ENCODE measurements around the gene NAV3. TPM values are rescaled to one million over a fixed set of nuclear protein-coding genes. Genes with fewer than 3 reads are reported as not detected.

The NAV3 gene
- total and polyA plus RNA-seq, 5 donors, result 2.0 to 6.8 (median 4.4) TPM

GRCh38 chr12:77814386-77814785 is 16.3 kb upstream of the NAV3 start:
- 86% methylated on average over 1 of the region's 1 CpG for WGBS
- no peaks in the 10 kb centered on the region for H3K27me3 ChIP-seq (ENCODE audit: control insufficient read depth, insufficient read depth)
- intact Hi-C loops (cut with DNase I), result no loop called here
- H3K9me3 ChIP-seq (ENCODE audit: control insufficient read depth, low read length), result no peaks in the 10 kb centered on the region
- H3K4me3 ChIP-seq (ENCODE audit: low read length), result no peak overlapping the region
- DNase-seq (no peak), ATAC-seq (no peak)
- H3K4me1 ChIP-seq (ENCODE audit: control insufficient read depth, insufficient read depth, low read length), result no peaks in the 10 kb centered on the region
- H3K27ac ChIP-seq (ENCODE audit: low read length), result no peak overlapping the region

GRCh38 chr12:77816196-77816595 is 14.5 kb upstream of the NAV3 start:
- intact Hi-C loops (cut with DNase I), result no loop called here
- Histone ChIP-seq H3K27ac (ENCODE audit: low read length) (no peak overlapping the region), H3K4me1 (ENCODE audit: control insufficient read depth, insufficient read depth, low read length) (no peaks in the 10 kb centered on the region), H3K4me3 (ENCODE audit: low read length) (no peak overlapping the region), H3K9me3 (ENCODE audit: control insufficient read depth, low read length) (no peaks in the 10 kb centered on the region), H3K27me3 (ENCODE audit: control insufficient read depth, insufficient read depth) (no peaks in the 10 kb centered on the region)
- ATAC-seq (no peak), DNase-seq (no peak)

- WGBS, result 39% methylated on average over 2 of the region's 2 CpGs
- no peak for DNase-seq
- H3K4me1 ChIP-seq (ENCODE audit: control insufficient read depth, insufficient read depth, low read length), result no peaks in the 10 kb centered on the region
- no peak overlapping the region for H3K4me3 ChIP-seq (ENCODE audit: low read length)
- ATAC-seq, result no peak
- H3K27me3 ChIP-seq (ENCODE audit: control insufficient read depth, insufficient read depth), result no peaks in the 10 kb centered on the region
- intact Hi-C loops (cut with DNase I), result no loop called here
- no peaks in the 10 kb centered on the region for H3K9me3 ChIP-seq (ENCODE audit: control insufficient read depth, low read length)
- H3K27ac ChIP-seq (ENCODE audit: low read length), result no peak overlapping the region
Measured at GRCh38 chr12:77817276-77817675, 13.4 kb upstream of the NAV3 start.

GRCh38 chr12:77818351-77818750 is 12.3 kb upstream of the NAV3 start:
- Histone ChIP-seq H3K4me1 (ENCODE audit: control insufficient read depth, insufficient read depth, low read length) (no peaks in the 10 kb centered on the region), H3K9me3 (ENCODE audit: control insufficient read depth, low read length) (no peaks in the 10 kb centered on the region), H3K27me3 (ENCODE audit: control insufficient read depth, insufficient read depth) (no peaks in the 10 kb centered on the region), H3K4me3 (ENCODE audit: low read length) (no peak overlapping the region), H3K27ac (ENCODE audit: low read length) (no peak overlapping the region)
- ATAC-seq, result no peak
- intact Hi-C loops (cut with DNase I), result no loop called here
- no peak for DNase-seq
- WGBS, result 84% methylated on average over 4 of the region's 4 CpGs

- intact Hi-C loops (cut with DNase I), result no loop called here
- Histone ChIP-seq H3K27me3 (ENCODE audit: control insufficient read depth, insufficient read depth) (no peaks in the 10 kb centered on the region), H3K4me1 (ENCODE audit: control insufficient read depth, insufficient read depth, low read length) (no peaks in the 10 kb centered on the region), H3K9me3 (ENCODE audit: control insufficient read depth, low read length) (no peaks in the 10 kb centered on the region), H3K27ac (ENCODE audit: low read length) (no peak overlapping the region), H3K4me3 (ENCODE audit: low read length) (no peak overlapping the region)
- no peak for DNase-seq
- no peak for ATAC-seq
- 54% methylated on average over 2 of the region's 2 CpGs for WGBS
Measured at GRCh38 chr12:77821699-77822203, 8.9 kb upstream of the NAV3 start.

- Histone ChIP-seq H3K4me1 (ENCODE audit: control insufficient read depth, insufficient read depth, low read length) (no peaks in the 10 kb centered on the region), H3K9me3 (ENCODE audit: control insufficient read depth, low read length) (no peaks in the 10 kb centered on the region), H3K27me3 (ENCODE audit: control insufficient read depth, insufficient read depth) (no peaks in the 10 kb centered on the region), H3K4me3 (ENCODE audit: low read length) (no peak overlapping the region), H3K27ac (ENCODE audit: low read length) (no peak overlapping the region)
- 48% methylated on average over 9 of the region's 9 CpGs for WGBS
- intact Hi-C loops (cut with DNase I), result no loop called here
- peak in 1 of 3 donors; percentile 12 for DNase-seq
- ATAC-seq, result peak in 1 of 2 donors; percentile 50
Measured at GRCh38 chr12:77833329-77833728, 2.6 kb downstream of the NAV3 start.

GRCh38 chr12:77834618-77835017 is 3.9 kb downstream of the NAV3 start:
- Histone ChIP-seq H3K27ac (ENCODE audit: low read length) (no peak overlapping the region), H3K9me3 (ENCODE audit: control insufficient read depth, low read length) (no peaks in the 10 kb centered on the region), H3K4me3 (ENCODE audit: low read length) (no peak overlapping the region), H3K4me1 (ENCODE audit: control insufficient read depth, insufficient read depth, low read length) (no peaks in the 10 kb centered on the region), H3K27me3 (ENCODE audit: control insufficient read depth, insufficient read depth) (no peaks in the 10 kb centered on the region)
- no peak for ATAC-seq
- intact Hi-C loops (cut with DNase I), result no loop called here
- 65% methylated on average over 2 of the region's 2 CpGs for WGBS
- no peak for DNase-seq

- no peaks in the 10 kb centered on the region for H3K27me3 ChIP-seq (ENCODE audit: control insufficient read depth, insufficient read depth)
- intact Hi-C loops (cut with DNase I), result no loop called here
- DNase-seq (no peak), ATAC-seq (peak in 1 of 2 donors; percentile 47)
- no peak overlapping the region for H3K27ac ChIP-seq (ENCODE audit: low read length)
- H3K4me1 ChIP-seq (ENCODE audit: control insufficient read depth, insufficient read depth, low read length), result no peaks in the 10 kb centered on the region
- no peak overlapping the region for H3K4me3 ChIP-seq (ENCODE audit: low read length)
- H3K9me3 ChIP-seq (ENCODE audit: control insufficient read depth, low read length), result no peaks in the 10 kb centered on the region
Measured at GRCh38 chr12:77835969-77836368, 5.3 kb downstream of the NAV3 start.

- H3K4me1 ChIP-seq (ENCODE audit: control insufficient read depth, insufficient read depth, low read length), result no peaks in the 10 kb centered on the region
- H3K9me3 ChIP-seq (ENCODE audit: control insufficient read depth, low read length), result no peaks in the 10 kb centered on the region
- WGBS, result 32% methylated on average over 3 of the region's 3 CpGs
- H3K27me3 ChIP-seq (ENCODE audit: control insufficient read depth, insufficient read depth), result no peaks in the 10 kb centered on the region
- ATAC-seq, result peak; percentile 71 to 83
- intact Hi-C loops (cut with DNase I), result no loop called here
- H3K4me3 ChIP-seq (ENCODE audit: low read length), result no peak overlapping the region
- H3K27ac ChIP-seq (ENCODE audit: low read length), result no peak overlapping the region
- DNase-seq, result peak; percentile 44 to 73 (median 65)
Measured at GRCh38 chr12:77837876-77838291, 7.2 kb downstream of the NAV3 start.

GRCh38 chr12:77841521-77841920 is 10.8 kb downstream of the NAV3 start:
- ATAC-seq (no peak), DNase-seq (peak in 2 of 3 donors; percentile 12 to 41)
- Histone ChIP-seq H3K4me1 (ENCODE audit: control insufficient read depth, insufficient read depth, low read length) (no peaks in the 10 kb centered on the region), H3K9me3 (ENCODE audit: control insufficient read depth, low read length) (no peaks in the 10 kb centered on the region), H3K4me3 (ENCODE audit: low read length) (no peak overlapping the region), H3K27me3 (ENCODE audit: control insufficient read depth, insufficient read depth) (no peaks in the 10 kb centered on the region), H3K27ac (ENCODE audit: low read length) (no peak overlapping the region)
- intact Hi-C loops (cut with DNase I), result no loop called here

GRCh38 chr12:77842430-77842829 is 11.7 kb downstream of the NAV3 start:
- ATAC-seq, result no peak
- no peak for DNase-seq
- Histone ChIP-seq H3K27ac (ENCODE audit: low read length) (no peak overlapping the region), H3K4me1 (ENCODE audit: control insufficient read depth, insufficient read depth, low read length) (no peaks in the 10 kb centered on the region), H3K4me3 (ENCODE audit: low read length) (no peak overlapping the region), H3K27me3 (ENCODE audit: control insufficient read depth, insufficient read depth) (no peaks in the 10 kb centered on the region), H3K9me3 (ENCODE audit: control insufficient read depth, low read length) (no peaks in the 10 kb centered on the region)
- 80% methylated on average over 5 of the region's 5 CpGs for WGBS
- intact Hi-C loops (cut with DNase I), result no loop called here

GRCh38 chr12:77845831-77846230 is 15.1 kb downstream of the NAV3 start:
- DNase-seq (no peak), ATAC-seq (peak in 1 of 2 donors; percentile 67)
- no peaks in the 10 kb centered on the region for H3K9me3 ChIP-seq (ENCODE audit: control insufficient read depth, low read length)
- no peak overlapping the region for H3K4me3 ChIP-seq (ENCODE audit: low read length)
- H3K27ac ChIP-seq (ENCODE audit: low read length), result no peak overlapping the region
- WGBS, result 61% methylated on average over 4 of the region's 4 CpGs
- no peaks in the 10 kb centered on the region for H3K27me3 ChIP-seq (ENCODE audit: control insufficient read depth, insufficient read depth)
- intact Hi-C loops (cut with DNase I), result no loop called here
- H3K4me1 ChIP-seq (ENCODE audit: control insufficient read depth, insufficient read depth, low read length), result peaks cover 5% of the 10 kb centered on the region

Data from right cardiac atrium (tissue), 5 donors.